GM20431 (cell line): ENCODE measurements around the gene SSBP3.

Source experiments
- in situ Hi-C: fragments of 300-500 bp; cut with MseI, MboI; formaldehyde crosslinking; loops from one replicate; pipeline ENCODE4 v1.15.0; 2020; ENCODE audit warnings: low sequenced_read_pairs; ENCODE audit not compliant: unreplicated experiment

Gene SSBP3

DNA sequence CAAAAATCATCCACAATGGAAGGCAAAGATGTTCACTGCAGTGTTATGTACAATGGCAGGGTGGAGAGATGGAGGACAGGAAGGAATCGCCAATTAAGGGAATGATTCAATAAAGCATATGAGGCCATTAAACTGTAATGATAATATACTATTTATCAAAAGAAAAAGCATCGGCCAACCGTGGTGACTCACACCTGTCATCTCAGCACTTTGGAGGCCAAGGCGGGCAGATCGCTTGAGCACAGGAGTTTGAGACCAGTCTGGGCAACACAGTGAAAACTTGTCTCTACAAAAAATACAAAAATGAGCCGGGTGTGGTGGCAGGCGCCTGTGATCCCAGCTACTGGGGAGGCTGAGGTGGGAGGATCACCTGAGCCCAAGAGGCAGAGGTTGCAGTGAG, 89.1 kb downstream of the SSBP3 start:
- in situ Hi-C loops = loop anchor here (25.0 kb wide), 1 partner anchor 170 kb away; no protein-coding TSS in a partner anchor

DNA sequence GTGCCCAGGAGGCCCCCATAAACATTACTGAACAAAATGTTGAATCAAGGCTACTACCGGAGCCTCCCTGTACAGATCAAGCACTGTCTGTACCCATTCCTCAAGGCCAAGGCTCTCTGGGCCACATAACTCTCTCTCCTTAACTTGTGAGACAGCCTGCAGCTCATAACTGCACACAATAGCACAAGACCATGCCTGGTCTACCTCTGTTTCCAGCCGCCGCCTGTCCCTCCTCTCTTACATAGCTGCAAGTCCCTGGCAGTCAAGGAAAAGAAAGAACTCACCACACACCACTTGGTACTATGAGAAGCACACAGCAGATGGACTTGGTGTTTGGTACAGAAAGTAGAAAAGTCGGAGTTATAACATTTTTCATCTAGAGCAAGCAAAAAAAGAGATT, 91.1 kb downstream of the SSBP3 start:
- in situ Hi-C loops = loop anchor here (25.0 kb wide), 1 partner anchor 172 kb away; no protein-coding TSS in a partner anchor

DNA sequence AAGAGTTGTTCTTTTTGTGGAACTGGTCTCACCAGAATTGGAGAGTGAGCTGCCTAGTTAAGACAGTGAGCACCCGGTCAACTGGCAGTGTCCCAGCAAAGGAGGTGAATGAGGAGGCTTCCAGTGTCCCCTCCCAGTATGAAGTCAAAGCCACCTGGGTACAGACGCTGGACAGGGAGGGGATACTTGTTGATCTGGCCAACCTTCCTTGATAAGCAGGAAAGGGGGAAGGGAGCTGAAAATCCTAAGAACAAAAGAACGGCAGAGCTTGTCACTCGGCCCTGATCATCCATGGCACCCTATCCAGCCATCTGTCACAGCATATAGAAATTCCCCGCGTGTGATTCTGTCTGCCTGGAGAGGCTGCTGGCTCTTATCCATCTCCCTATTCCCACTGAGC, 91.5 kb downstream of the SSBP3 start:
- in situ Hi-C loops = loop anchor here (25.0 kb wide), 1 partner anchor 173 kb away; no protein-coding TSS in a partner anchor

DNA sequence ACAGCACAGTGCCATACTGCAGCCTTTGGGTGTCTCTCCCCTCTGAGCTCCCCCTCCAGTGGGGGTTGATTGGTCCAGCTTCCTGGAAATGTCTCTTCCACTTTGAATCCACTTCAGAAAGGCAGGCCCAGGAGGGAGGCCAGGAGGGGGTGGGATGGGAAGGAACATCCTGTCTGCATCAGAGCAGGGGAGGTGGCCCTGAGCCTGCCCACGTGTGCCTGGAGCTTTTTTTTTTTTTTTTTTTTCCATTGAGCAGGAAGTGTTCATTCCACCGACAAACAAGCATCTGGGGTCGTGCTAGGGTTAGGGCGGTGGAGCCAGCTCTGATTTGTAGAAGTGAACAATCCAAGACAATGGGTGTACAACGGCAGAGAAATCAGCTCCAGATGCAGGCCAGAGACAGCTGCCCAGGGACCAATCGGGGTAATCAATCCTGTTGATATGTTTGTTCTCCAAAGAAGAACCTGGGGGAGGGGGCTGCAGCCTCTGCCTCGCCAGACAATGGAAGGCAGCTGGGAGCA, 93.3 kb downstream of the SSBP3 start:
- in situ Hi-C loops = loop anchor here (25.0 kb wide), 1 partner anchor 174 kb away; no protein-coding TSS in a partner anchor

DNA sequence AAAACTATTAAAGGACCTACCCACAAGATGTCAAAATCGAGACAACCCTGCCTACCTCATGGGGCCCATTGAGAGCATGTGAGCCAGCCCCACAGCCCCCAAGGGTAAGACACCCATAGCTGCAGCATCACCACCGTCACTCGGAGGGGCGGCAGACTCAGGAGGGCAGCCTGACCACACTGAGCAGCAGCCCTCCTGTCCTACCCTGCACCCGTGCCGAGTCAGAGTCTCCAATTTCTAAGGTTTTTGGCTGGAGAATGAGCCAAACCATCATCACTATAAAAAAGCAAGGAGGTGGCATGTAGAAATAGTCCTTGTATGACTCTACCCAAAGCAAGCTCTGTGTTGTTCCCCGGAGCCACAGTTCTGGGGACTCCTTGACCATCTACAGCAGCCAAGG, 94.7 kb downstream of the SSBP3 start:
- in situ Hi-C loops = loop anchor here (25.0 kb wide), 1 partner anchor 176 kb away; no protein-coding TSS in a partner anchor

DNA sequence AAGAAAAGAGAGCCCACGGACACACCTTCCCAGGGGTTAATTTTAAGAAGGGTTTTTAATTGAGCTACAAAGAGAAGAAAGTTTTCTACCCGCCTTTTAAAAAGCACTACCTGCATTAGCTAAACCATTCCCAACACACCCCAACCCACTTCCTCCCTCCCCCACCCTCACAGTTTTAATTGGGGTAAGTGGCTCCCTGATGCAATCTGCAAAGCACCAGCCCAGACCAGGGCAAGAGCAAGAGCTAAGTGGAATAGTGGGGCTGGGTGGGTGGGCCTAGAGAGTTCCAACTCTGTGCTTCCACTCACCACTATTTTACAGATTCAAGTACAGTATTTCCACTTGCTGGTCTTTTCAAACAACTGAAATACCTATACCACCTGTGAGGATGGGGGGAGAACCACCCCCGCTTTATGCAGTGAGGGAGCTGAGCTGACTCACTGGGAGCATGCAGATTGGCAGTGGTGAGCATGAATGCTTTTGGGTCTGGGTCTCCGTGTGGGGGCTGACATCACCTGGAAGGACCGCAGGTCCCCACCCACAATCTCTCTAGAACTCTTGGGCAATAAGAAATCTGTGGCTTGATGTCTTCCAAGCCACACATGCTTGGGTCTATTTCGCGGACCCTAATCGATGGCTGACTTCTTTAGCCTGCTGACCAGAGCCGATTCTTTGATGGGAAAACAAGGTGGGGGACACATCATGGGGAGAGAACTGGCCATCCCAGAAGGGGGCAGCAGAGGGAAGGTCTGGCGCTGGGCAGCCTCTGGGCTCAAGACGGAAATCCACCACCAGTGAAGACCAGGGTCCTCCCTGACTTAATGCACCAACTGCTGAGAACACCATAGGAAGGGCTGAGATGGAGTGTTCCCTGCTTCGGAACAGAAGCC, 95.5 kb downstream of the SSBP3 start:
- in situ Hi-C loops = loop anchor here (25.0 kb wide), 1 partner anchor 177 kb away; no protein-coding TSS in a partner anchor

DNA sequence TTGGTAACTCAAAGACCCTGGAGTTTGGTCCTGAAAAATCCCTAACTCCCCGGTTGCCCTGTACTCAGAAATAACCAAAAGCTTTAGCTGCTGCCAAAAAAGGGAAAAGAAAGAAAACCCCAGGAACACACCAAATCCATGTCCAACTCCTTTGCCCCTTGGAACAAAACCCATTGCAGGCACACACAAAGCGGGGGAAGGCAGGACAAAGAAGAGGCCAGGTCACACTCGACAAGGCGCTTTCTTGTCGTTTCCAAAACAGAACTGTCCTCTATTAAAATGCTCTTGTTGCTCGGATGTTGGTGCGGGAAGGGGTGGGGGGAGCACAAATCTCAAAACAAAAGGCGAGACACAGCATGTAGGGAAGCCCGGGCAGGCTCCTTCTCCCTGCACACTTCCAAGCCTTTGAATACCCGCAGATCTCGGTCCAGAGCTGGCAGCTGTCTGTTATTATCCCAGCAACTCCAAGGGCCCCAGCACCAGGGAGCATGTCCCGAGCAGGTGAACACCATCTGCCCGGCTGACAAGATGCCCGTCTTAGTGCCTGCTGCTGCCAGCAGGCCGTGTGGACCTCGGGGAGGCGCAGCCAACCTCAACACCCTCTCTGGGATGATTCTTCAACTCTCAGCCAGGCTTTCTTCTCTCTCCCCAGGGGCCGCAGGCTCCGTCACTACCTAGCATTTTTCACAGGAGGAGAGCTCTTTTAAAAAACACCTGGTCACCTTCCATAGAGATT, 96.4 kb downstream of the SSBP3 start:
- in situ Hi-C loops = loop anchor here (25.0 kb wide), 1 partner anchor 178 kb away; no protein-coding TSS in a partner anchor

DNA sequence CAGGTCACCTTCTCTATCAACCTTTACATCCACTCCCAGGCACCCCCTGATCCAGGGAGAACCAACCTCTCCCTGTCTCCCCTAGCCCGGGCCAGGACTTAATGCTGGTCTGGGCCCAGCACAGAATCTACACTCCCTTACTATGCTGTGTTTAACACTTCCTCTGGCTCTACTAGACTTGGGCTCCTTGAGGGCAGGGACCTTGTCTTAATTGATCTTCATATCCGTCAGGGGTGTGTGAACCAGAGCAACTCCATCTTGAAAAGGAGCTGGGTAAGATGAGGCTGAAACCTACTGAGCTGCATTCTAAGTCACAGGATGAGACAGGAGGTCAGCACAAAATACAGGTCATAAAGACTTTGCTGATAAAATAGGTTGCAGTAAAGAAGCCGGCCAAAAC, 98.9 kb downstream of the SSBP3 start:
- in situ Hi-C loops = loop anchor here (25.0 kb wide), 1 partner anchor 180 kb away; no protein-coding TSS in a partner anchor

DNA sequence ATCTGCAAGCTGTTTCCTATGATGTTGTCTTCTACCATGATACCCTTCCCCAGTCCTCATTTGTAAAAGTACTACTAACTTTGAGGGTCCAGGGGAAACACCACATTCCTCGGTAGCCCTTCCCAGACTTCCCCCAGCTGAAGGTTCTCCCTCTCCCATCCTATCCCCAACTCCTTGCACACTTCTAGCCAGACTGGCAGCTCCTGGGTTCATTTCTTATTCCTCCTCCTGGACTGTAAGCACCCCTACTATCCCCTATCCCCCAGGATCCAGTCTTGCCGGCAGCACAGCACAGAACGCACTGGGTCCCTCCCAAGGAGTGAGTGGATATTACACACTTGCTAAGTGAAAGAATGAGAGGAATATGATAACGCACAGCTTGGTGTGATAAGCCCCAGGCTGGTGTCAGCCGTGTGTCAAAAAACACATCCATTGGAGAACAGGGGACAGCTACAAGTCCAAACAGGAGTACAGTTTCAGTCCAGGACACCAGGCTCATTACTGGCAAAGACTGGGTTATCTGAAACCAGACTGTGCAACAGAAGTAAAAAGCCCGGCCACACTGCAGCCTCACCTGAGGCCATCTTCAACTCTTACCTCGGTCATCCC, 100.2 kb downstream of the SSBP3 start:
- in situ Hi-C loops = loop anchor here (25.0 kb wide), 1 partner anchor 181 kb away; no protein-coding TSS in a partner anchor

DNA sequence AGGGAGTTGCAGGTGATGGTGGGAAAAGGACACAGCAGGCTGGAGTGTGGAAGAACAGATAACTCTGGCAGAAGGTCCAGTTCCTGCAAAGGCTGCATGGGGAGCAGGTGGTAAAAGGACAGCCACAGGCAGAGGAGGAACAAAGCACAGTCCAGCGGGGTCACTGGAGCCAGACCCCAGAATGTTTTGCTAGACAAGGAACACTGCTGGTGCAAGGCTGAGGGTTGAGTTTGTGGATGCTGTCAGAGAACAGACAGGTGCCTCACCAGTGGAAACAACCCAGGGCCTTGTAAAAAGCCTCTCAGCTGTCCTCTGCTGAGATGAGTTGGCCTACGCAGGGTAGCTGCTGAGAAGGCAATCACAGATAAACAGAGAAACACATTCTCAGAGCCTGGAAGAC, 101.7 kb downstream of the SSBP3 start:
- in situ Hi-C loops = loop anchor here (25.0 kb wide), 1 partner anchor 183 kb away; no protein-coding TSS in a partner anchor

DNA sequence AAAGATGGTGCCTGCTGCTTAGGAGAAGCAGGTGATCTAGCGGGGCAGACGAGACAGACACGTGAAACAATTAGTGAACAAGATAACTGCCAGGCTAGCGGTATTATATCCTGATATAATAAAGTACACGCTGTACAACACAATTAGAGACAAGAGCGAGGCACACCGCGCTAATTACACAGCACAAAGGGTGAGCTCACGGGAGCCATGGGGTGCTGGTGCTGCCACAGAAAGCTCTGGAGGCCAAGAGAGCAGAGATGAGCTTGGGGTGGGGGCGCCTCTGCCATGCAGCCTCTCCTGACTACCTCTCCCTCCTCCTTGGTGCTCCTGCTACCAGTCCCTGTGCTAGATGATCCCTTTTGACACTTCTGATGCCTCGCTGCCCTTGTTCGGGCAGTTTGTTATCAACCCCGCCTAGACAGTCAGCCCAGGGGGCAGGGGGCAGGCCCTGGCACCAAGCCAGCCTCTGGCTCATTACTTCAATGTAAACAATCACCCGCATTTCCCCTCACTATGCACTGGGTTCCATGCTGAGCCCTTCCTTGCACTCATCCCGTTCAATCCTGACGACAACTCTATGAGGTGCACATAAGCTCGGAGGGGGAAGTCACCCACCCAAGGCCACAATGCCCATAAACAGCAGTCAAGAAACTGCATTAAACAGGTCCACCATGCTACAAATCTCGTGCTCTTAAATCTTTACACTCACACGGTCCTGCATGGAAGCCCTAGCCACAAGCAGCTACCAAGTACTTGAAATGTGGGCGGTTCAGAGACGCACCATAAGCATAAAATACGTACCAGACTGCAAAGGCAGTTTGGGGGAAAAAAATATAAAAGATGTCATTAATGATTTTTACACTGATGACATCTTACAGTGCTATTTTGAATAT, 103.0 kb downstream of the SSBP3 start:
- in situ Hi-C loops = loop anchor here (25.0 kb wide), 1 partner anchor 184 kb away; no protein-coding TSS in a partner anchor

DNA sequence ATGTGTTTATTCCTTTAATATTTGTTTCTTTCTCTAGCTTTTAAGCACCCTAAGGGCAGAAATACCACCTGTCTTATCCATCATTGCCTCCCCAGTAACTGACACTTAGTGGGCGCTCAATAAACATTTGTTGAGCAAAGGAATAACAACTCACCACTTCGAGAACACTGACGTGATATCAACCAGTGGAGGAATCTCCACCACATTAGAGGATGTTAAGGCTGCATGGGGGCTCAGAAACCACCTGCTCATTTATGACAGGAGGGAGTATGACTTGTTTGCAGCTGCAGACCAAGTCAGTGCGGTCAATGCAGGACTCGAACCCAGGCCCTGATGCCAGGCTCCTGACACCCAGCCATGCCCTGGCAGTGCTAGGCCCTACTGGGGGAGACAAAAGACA, 103.6 kb downstream of the SSBP3 start:
- in situ Hi-C loops = loop anchor here (25.0 kb wide), 1 partner anchor 185 kb away; no protein-coding TSS in a partner anchor

DNA sequence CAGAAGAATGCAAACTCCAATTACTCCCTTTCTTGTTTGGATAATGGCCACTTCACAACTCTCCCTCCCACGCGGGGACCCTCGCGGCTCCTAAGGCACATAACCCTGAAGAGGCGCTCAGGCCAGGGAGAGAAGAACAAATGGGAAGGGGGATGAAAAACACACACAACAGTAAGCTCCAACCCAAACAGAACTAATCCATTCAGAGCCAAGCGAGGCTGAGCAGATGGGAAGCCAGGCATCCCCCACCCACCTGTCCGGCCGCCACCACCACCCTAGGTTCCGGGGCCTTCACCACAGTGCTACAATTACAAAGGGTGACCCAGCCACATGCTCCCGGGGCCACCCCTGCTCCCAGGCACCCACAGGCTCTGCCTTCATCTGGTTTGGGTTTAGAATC, 104.7 kb downstream of the SSBP3 start:
- in situ Hi-C loops = loop anchor here (25.0 kb wide), 1 partner anchor 186 kb away; no protein-coding TSS in a partner anchor

DNA sequence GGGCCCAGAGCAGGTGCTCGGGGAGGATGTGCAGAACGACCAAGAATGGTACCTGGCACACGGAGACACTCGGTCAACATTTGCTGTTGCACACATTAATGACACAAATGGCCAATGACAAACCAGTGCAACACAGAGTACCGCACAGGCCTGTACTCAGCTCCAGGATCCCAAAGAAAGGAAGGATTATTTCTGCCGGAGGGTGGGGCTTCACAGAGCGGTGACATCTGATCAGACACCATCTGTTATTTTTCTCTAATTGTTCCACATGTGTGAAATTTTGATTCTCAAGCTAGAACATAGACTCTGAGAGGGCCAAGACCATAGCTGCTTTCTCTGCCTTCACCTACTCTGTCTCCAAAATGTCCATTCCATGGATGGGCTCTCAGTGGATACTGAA, 105.8 kb downstream of the SSBP3 start:
- in situ Hi-C loops = loop anchor here (25.0 kb wide), 1 partner anchor 187 kb away; no protein-coding TSS in a partner anchor

DNA sequence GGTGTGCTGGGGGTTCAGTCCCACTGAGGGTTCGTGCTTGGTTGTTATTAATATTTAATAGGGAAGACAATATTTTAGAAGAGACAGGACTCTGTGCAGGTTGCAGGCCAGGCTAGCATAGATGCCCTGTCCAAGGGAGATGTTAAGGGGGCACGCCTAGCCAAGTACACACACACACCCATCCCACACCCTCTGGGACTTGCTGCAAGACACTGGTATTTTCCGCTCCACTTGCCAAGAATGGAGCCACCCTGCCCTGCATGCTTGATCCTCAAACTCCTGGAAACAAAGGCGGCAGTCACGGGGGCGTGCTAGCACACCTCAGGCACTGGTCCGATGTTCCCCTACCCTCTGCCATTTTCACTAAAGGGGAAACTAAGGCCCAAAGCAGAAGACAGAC, 107.2 kb downstream of the SSBP3 start:
- in situ Hi-C loops = no loop called here

DNA sequence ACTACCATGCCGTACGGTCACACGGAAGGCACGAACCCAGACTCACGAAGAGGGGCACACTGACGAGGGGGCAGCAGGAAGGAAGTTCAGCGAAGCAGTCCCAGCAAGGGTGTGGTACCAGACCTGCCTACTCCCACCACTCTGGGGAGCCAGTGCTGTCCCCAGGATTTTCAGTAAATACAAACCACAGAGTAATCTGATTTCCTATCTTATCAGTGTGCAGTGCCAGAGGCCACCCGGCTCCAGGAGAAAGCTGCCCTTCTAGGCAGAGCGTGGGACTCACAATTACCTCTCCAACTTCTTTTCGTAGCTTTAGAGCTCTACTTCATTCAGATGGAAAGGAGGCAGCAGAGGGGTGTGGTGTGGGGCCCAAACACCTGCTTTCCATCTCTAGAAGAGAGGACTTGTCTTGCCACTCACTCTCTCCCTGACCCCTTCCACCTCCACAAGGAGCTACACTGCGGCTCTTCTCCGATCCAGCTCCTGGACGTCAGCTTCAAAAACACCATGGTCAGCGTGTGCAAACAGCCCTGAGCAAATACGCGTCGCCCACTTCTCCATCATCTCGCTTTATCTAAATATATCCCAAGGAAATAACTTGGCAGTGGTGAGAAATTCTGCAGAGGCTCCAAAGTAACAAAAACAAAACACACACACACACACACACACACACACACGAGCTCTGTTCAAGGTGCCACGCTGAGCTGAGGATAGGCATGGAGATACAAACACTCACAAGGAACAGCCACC, 107.7 kb downstream of the SSBP3 start:
- in situ Hi-C loops = no loop called here

DNA sequence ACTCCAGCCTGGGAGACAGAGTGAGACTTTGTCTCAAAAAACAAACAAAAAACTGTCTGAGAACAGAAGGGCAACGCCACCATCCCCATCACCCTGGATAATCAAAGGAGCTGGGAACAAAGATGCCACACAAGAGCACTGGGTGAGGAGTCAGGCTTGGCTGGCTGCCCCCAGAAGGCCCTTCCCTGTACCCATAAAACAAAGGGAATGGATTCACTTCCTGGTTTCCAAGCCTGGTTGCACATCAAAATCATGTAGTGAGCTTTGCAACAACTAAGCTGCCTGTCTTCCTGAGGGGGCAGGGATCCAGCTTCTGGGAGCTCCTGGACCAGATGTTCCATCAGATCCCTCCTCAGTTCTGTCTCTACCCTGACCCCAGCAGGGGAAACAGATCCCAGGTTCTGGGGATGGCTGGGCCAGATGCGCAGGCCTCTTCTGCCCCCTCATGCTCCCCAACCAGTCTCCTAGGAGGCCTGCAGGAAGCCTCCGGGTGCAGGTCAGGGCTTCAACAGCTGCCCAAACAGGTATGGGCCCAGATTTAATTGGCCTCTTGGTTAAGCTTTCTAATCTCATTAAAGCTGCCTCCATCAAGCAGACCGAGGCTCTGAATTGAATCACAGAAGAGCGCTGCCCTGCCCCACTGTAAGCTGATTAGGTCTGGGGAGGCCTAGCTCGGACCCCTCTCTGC, 108.5 kb downstream of the SSBP3 start:
- in situ Hi-C loops = no loop called here
